H9 (cell line): ENCODE measurements around the gene ALDH3A2. TPM values are rescaled to one million over a fixed set of nuclear protein-coding genes. Genes with fewer than 3 reads are reported as not detected.
A peak's percentile ranks its signal among the peaks of the same experiment; 100 is the strongest.

ENCODE experiments used
- DNase-seq: peaks from one replicate; pipeline ENCODE4 v3.0.0-alpha.2; 2017
- H2AFZ ChIP-seq: one replicate; pipeline ENCODE4 v1.6.1; 2013; ENCODE audit warnings: mild to moderate bottlenecking, low read length, control low read depth, moderate library complexity
- H2AK5ac ChIP-seq: 2 replicates; pipeline ENCODE4 v1.6.1; 2013; ENCODE audit warnings: low read length, control low read depth, mixed read lengths; ENCODE audit not compliant: insufficient read length
- H2BK120ac ChIP-seq: one replicate; pipeline ENCODE4 v1.6.1; 2013; ENCODE audit warnings: low read depth, mild to moderate bottlenecking, low read length, control low read depth, inconsistent platforms; ENCODE audit not compliant: poor library complexity, severe bottlenecking
- H2BK12ac ChIP-seq: 2 replicates; pipeline ENCODE4 v1.6.1; 2013; ENCODE audit warnings: low read length, control low read depth, mixed read lengths, low read depth; ENCODE audit not compliant: insufficient read length
- H2BK15ac ChIP-seq: 2 replicates; pipeline ENCODE4 v1.6.1; 2013; ENCODE audit warnings: low read depth, low read length, control low read depth
- H2BK20ac ChIP-seq: one replicate; pipeline ENCODE4 v1.6.1; 2013; ENCODE audit warnings: low read depth, mild to moderate bottlenecking, low read length, control low read depth, inconsistent platforms; ENCODE audit not compliant: poor library complexity, severe bottlenecking
- H2BK5ac ChIP-seq: 2 replicates; pipeline ENCODE4 v1.6.1; 2013; ENCODE audit warnings: low read length, control low read depth, mixed read lengths; ENCODE audit not compliant: insufficient read length
- H3K14ac ChIP-seq: 2 replicates; pipeline ENCODE4 v1.6.1; 2013; ENCODE audit warnings: low read length, control low read depth; ENCODE audit not compliant: insufficient read depth
- H3K18ac ChIP-seq: 2 replicates; pipeline ENCODE4 v1.6.1; 2013; ENCODE audit warnings: low read depth, mild to moderate bottlenecking, mixed read lengths, low read length, control low read depth; ENCODE audit not compliant: insufficient read length
- H3K23ac ChIP-seq: 2 replicates; pipeline ENCODE4 v1.6.1; 2013; ENCODE audit warnings: low read length, control low read depth, mixed read lengths, low read depth; ENCODE audit not compliant: insufficient read length
- H3K23me2 ChIP-seq: 2 replicates; pipeline ENCODE4 v1.6.1; 2013; ENCODE audit warnings: low read depth, mild to moderate bottlenecking, mixed read lengths, low read length, control low read depth; ENCODE audit not compliant: insufficient read length, poor library complexity, severe bottlenecking
- H3K27ac ChIP-seq: 2 replicates; pipeline ENCODE4 v1.5.1; 2013; ENCODE audit warnings: low read length, control low read depth, mixed read lengths, low read depth; ENCODE audit not compliant: insufficient read length
- H3K27me3 ChIP-seq: 2 replicates; pipeline ENCODE4 v1.6.1; 2013; ENCODE audit warnings: low read length, control low read depth, inconsistent platforms; ENCODE audit not compliant: insufficient read depth
- H3K4ac ChIP-seq: 2 replicates; pipeline ENCODE4 v1.6.1; 2013; ENCODE audit warnings: low read depth, mild to moderate bottlenecking, control low read depth, inconsistent platforms, low read length, moderate library complexity
- H3K4me1 ChIP-seq: 2 replicates; pipeline ENCODE4 v1.6.1; 2013; ENCODE audit warnings: low read length, control low read depth, inconsistent platforms; ENCODE audit not compliant: insufficient read depth
- H3K4me2 ChIP-seq: 2 replicates; pipeline ENCODE4 v1.6.1; 2013; ENCODE audit warnings: low read length, control low read depth, mixed read lengths; ENCODE audit not compliant: insufficient read length, insufficient read depth
- H3K56ac ChIP-seq: 2 replicates; pipeline ENCODE4 v1.6.1; 2013; ENCODE audit warnings: low read depth, mild to moderate bottlenecking, mixed read lengths, low read length, control low read depth; ENCODE audit not compliant: insufficient read length
- H3K79me1 ChIP-seq: 2 replicates; pipeline ENCODE4 v1.6.1; 2013; ENCODE audit warnings: low read depth, mild to moderate bottlenecking, moderate library complexity, low read length, control low read depth, inconsistent platforms; ENCODE audit not compliant: insufficient read depth, poor library complexity, severe bottlenecking
- H3K79me2 ChIP-seq: 2 replicates; pipeline ENCODE4 v1.6.1; 2013; ENCODE audit warnings: low read length, control low read depth, inconsistent platforms; ENCODE audit not compliant: insufficient read depth
- H3K9ac ChIP-seq: 2 replicates; pipeline ENCODE4 v1.6.1; 2013; ENCODE audit warnings: low read length, control low read depth, mixed read lengths; ENCODE audit not compliant: insufficient read length; ENCODE audit errors: extremely low read depth
- H3K9me3 ChIP-seq: one replicate; pipeline ENCODE4 v1.6.1; 2013; ENCODE audit warnings: low read depth, low read length, inconsistent platforms; ENCODE audit not compliant: control insufficient read depth
- H3T11ph ChIP-seq: one replicate; pipeline ENCODE4 v1.6.1; 2013; ENCODE audit warnings: mild to moderate bottlenecking, low read length, control low read depth, inconsistent platforms
- H4K20me1 ChIP-seq: one replicate; pipeline ENCODE4 v1.6.1; 2013; ENCODE audit not compliant: control insufficient read depth, insufficient read length, insufficient read depth
- H4K5ac ChIP-seq: 2 replicates; pipeline ENCODE4 v1.6.1; 2013; ENCODE audit warnings: low read depth, mild to moderate bottlenecking, mixed read lengths, low read length, control low read depth; ENCODE audit not compliant: insufficient read length
- H4K8ac ChIP-seq: replicated peaks from 2 replicates; pipeline ENCODE4 v1.6.1; 2013; ENCODE audit warnings: low read length, control low read depth, mixed read lengths, low read depth; ENCODE audit not compliant: insufficient read length
- H4K91ac ChIP-seq: 2 replicates; pipeline ENCODE4 v1.6.1; 2013; ENCODE audit warnings: low read depth, mild to moderate bottlenecking, moderate library complexity, mixed read lengths, low read length, control low read depth; ENCODE audit not compliant: insufficient read length
- H3K27ac Mint-ChIP-seq, 3 experiments: 2 replicates in 2 of 3; 3 replicates in 1 of 3; pipeline ENCODE4 v1.8.0; 2020 to 2021; ENCODE audit warnings: mixed read lengths in 3 of 3, mild to moderate bottlenecking in 1 of 3, moderate library complexity in 1 of 3
- H3K27me3 Mint-ChIP-seq: 2 replicates; pipeline ENCODE4 v1.8.0; 2021; ENCODE audit warnings: low read depth, mild to moderate bottlenecking, moderate library complexity, mixed read lengths
- H3K36me3 Mint-ChIP-seq, 3 experiments: 2 replicates in 2 of 3; 3 replicates in 1 of 3; pipeline ENCODE4 v1.8.0; 2020 to 2021; ENCODE audit warnings: low read depth in 3 of 3, mixed read lengths in 3 of 3; ENCODE audit not compliant: insufficient read depth in 1 of 3
- H3K4me1 Mint-ChIP-seq, 2 experiments: 2 replicates each; pipeline ENCODE4 v1.8.0; 2020; ENCODE audit warnings: mixed read lengths in 2 of 2
- H3K4me3 Mint-ChIP-seq, 2 experiments: 2 replicates in 1 of 2; 3 replicates in 1 of 2; pipeline ENCODE4 v1.8.0; 2020 to 2021; ENCODE audit warnings: mild to moderate bottlenecking in 2 of 2, mixed read lengths in 2 of 2, moderate library complexity in 1 of 2
- H3K9me3 Mint-ChIP-seq, 2 experiments: 2 replicates in 1 of 2; 3 replicates in 1 of 2; pipeline ENCODE4 v1.8.0; 2020; ENCODE audit warnings: mild to moderate bottlenecking in 2 of 2, mixed read lengths in 2 of 2, moderate library complexity in 1 of 2
- CTCF ChIP-seq: fragments of 200-600 bp; sonication (generic); conservative IDR thresholded peaks from 3 replicates; pipeline ENCODE4 v1.8.0; 2021; ENCODE audit warnings: antibody characterized with exemption, mild to moderate bottlenecking
- WGBS: extraction: QIAGEN DNeasy Blood & Tissue Kit; methylation state at CpG from one replicate; pipeline ENCODE4 v1.1.7; 2013; ENCODE audit warnings: missing lambda C conversion rate, low lambda C conversion rate, mixed read lengths; ENCODE audit not compliant: insufficient read length; ENCODE audit errors: extremely low coverage; 5-methylcytosine and 5-hydroxymethylcytosine counted together
- total RNA-seq: library from RNA; stranded (reverse); gene quantifications from 2 replicates; pipeline ENCODE4 v1.2.1, GENCODE V29; 2021

The ALDH3A2 gene
- total RNA-seq, 1 experiment from 2014 or later: 100 TPM

- no peak overlapping the region for H3K4me3 Mint-ChIP-seq
- DNase-seq: peak; percentile 23
- peaks cover 32 to 42% of the 10 kb centered on the region in 2 experiments for H3K4me1 Mint-ChIP-seq
- H3K27me3 Mint-ChIP-seq: no peaks in the 10 kb centered on the region
- H2BK15ac ChIP-seq: no peak overlapping the region
- H3T11ph ChIP-seq: no peak overlapping the region
- no peaks in the 10 kb centered on the region for H3K9me3 ChIP-seq
- H3K56ac ChIP-seq: no peak overlapping the region
- no peak overlapping the region for H4K8ac ChIP-seq
- no peak overlapping the region for H3K23ac ChIP-seq
- no peaks in the 10 kb centered on the region for H3K9me3 Mint-ChIP-seq
- no peak overlapping the region for H3K4ac ChIP-seq
- no peak overlapping the region for H3K27ac ChIP-seq
- no peak overlapping the region for H2BK12ac ChIP-seq
- no peaks in the 10 kb centered on the region; the same call in 1 of the 2 replicates for H3K4me1 ChIP-seq
- H3K36me3 Mint-ChIP-seq: no peaks in the 10 kb centered on the region
- no peak overlapping the region for H3K4me2 ChIP-seq
- no CpG with 5 or more reads among the region's 6 CpGs for WGBS
- no peak for TF ChIP-seq CTCF
- H3K79me2 ChIP-seq: no peaks in the 10 kb centered on the region
- H3K27ac Mint-ChIP-seq: no peak overlapping the region
- H2AK5ac ChIP-seq: no peak overlapping the region
- H3K9ac ChIP-seq: no peak overlapping the region
- no peak overlapping the region for H2BK120ac ChIP-seq
- H3K23me2 ChIP-seq: no peaks in the 10 kb centered on the region
- no peak overlapping the region for H4K91ac ChIP-seq
- no peak overlapping the region for H3K18ac ChIP-seq
- H3K79me1 ChIP-seq: no peaks in the 10 kb centered on the region
- no peaks in the 10 kb centered on the region for H4K20me1 ChIP-seq
- no peak overlapping the region for H2BK20ac ChIP-seq
- no peaks in the 10 kb centered on the region for H3K27me3 ChIP-seq
- H3K14ac ChIP-seq: no peak overlapping the region
- H4K5ac ChIP-seq: no peak overlapping the region
- H2BK5ac ChIP-seq: no peak overlapping the region
- no peak overlapping the region for H2AFZ ChIP-seq
Measured at GRCh38 chr17:19708431-19709175, 60.1 kb downstream of the ALDH3A2 start.
